Liver (tissue), 3 donors: ENCODE measurements around the gene PREX1.

Experiments used
- SP1 ChIP-seq: IDR thresholded peaks from 2 replicates; pipeline ENCODE4 v1.6.1; 2018; ENCODE audit warnings: antibody characterized with exemption, mild to moderate bottlenecking
- TF ChIP-seq, protein P1 (sequence below): fragments of 150-350 bp; IDR thresholded peaks from 2 replicates; pipeline ENCODE4 v1.5.1; 2017; ENCODE audit warnings: improper control_type of control experiment, low read depth, low read length; ENCODE audit not compliant: missing input control
- donor health status: healthy.
- donor health status: healthy.

DNA sequence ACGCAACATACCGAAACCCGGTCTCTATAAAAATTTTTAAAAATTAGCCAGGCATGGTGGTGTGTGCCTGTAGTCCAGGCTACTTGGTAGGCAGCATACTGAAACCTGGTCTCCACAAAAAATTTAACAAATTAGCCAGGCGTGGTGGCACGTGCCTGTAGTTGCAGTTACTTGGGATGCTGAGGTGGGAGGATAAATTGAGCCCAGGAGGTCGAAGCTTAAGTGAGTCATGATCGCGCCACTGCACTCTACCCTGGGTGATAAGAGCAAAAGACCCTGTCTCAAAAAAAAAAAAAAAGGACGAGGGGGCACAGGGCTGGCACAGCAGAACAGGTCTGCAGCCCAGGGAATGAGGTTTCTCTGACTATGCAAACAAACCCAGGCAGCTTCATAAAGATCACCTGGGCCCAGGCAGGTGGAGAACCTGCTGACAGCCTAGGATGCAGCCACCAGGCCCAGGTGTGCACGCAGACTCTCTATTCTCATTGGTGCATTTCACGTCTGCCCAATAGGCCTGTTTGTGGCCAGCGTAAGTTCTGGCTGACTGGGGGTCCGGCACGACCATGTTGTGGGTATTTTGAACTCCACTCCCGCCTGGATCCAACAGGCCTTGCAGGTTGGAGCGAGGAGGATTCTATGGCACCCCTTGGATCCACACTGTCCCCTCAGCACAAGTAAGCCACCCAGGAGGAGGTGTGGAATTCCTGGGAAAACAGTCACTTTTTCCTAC is 204.5 kb downstream of the PREX1 start:
- TF ChIP-seq, protein P1, sequence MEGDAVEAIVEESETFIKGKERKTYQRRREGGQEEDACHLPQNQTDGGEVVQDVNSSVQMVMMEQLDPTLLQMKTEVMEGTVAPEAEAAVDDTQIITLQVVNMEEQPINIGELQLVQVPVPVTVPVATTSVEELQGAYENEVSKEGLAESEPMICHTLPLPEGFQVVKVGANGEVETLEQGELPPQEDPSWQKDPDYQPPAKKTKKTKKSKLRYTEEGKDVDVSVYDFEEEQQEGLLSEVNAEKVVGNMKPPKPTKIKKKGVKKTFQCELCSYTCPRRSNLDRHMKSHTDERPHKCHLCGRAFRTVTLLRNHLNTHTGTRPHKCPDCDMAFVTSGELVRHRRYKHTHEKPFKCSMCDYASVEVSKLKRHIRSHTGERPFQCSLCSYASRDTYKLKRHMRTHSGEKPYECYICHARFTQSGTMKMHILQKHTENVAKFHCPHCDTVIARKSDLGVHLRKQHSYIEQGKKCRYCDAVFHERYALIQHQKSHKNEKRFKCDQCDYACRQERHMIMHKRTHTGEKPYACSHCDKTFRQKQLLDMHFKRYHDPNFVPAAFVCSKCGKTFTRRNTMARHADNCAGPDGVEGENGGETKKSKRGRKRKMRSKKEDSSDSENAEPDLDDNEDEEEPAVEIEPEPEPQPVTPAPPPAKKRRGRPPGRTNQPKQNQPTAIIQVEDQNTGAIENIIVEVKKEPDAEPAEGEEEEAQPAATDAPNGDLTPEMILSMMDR = no peak
- no peak for TF ChIP-seq SP1
